SK-N-SH treated with all-trans-retinoic acid at 6 μM for 48 hours (cell line): ENCODE results near the gene HDDC2.

Source experiments
- ATAC-seq: fragments of 200-7000 bp; cut with Tn5 transposase; 3 replicates; pipeline ENCODE4 v1.9.1; 2020; ENCODE audit warnings: mild to moderate bottlenecking, moderate library complexity
- ARNTL ChIP-seq: fragments of 450-650 bp; formaldehyde crosslinking; IDR thresholded peaks from 2 replicates; pipeline ENCODE4 v1.5.0; 2020; ENCODE audit warnings: low read depth, mild to moderate bottlenecking, moderate library complexity, borderline replicate concordance
- BACH2 ChIP-seq: fragments of 250-450 bp; sonication (Bioruptor Pico); IDR thresholded peaks from 2 replicates; pipeline ENCODE4 v1.9.0; 2021; ENCODE audit warnings: mild to moderate bottlenecking, borderline replicate concordance
- CSDC2 ChIP-seq: fragments of 250-450 bp; sonication (Bioruptor Pico); IDR thresholded peaks from 2 replicates; pipeline ENCODE4 v1.5.0; 2020; ENCODE audit warnings: mild to moderate bottlenecking, moderate library complexity
- GLIS3 ChIP-seq: fragments of 250-450 bp; sonication (Bioruptor Pico); IDR thresholded peaks from 2 replicates; pipeline ENCODE4 v1.5.0; 2020; ENCODE audit warnings: mild to moderate bottlenecking, moderate library complexity
- OSR1 ChIP-seq: fragments of 250-450 bp; sonication (Bioruptor Pico); IDR thresholded peaks from 2 replicates; pipeline ENCODE4 v1.8.0; 2022; ENCODE audit warnings: moderate library complexity, mild to moderate bottlenecking, inconsistent platforms
- PPARA ChIP-seq: fragments of 250-450 bp; sonication (Bioruptor Pico); IDR thresholded peaks from 2 replicates; pipeline ENCODE4 v1.5.0; 2020; ENCODE audit warnings: mild to moderate bottlenecking, borderline replicate concordance
- SNAI2 ChIP-seq: fragments of 250-450 bp; sonication (Bioruptor Pico); IDR thresholded peaks from 2 replicates; pipeline ENCODE4 v1.5.0; 2020; ENCODE audit warnings: mild to moderate bottlenecking, moderate library complexity
- TCF4 ChIP-seq: fragments of 250-450 bp; sonication (Bioruptor Pico); IDR thresholded peaks from 2 replicates; pipeline ENCODE4 v1.8.0; 2021; ENCODE audit warnings: mild to moderate bottlenecking, moderate library complexity, borderline replicate concordance
- TOX ChIP-seq: fragments of 250-450 bp; sonication (Bioruptor Pico); IDR thresholded peaks from 2 replicates; pipeline ENCODE4 v1.8.0; 2021; ENCODE audit warnings: mild to moderate bottlenecking, moderate library complexity, borderline replicate concordance
- ZC3H10 ChIP-seq: fragments of 250-450 bp; sonication (Bioruptor Pico); IDR thresholded peaks from 2 replicates; pipeline ENCODE4 v1.5.1; 2021; ENCODE audit warnings: mild to moderate bottlenecking, moderate library complexity
- ZFP3 ChIP-seq: fragments of 250-450 bp; sonication (Bioruptor Pico); IDR thresholded peaks from 2 replicates; pipeline ENCODE4 v1.5.0; 2020; ENCODE audit warnings: mild to moderate bottlenecking, moderate library complexity
- ZFP30 ChIP-seq: fragments of 450-650 bp; formaldehyde crosslinking; IDR thresholded peaks from 2 replicates; pipeline ENCODE4 v1.5.0; 2022; ENCODE audit warnings: mild to moderate bottlenecking, moderate library complexity
- ZNF565 ChIP-seq: fragments of 450-650 bp; formaldehyde crosslinking; conservative IDR thresholded peaks from 2 replicates; pipeline ENCODE4 v1.5.0; 2020; ENCODE audit warnings: low read depth, mild to moderate bottlenecking, moderate library complexity
- ZNF8 ChIP-seq: fragments of 450-650 bp; formaldehyde crosslinking; IDR thresholded peaks from 2 replicates; pipeline ENCODE4 v1.5.0; 2020; ENCODE audit warnings: mild to moderate bottlenecking, moderate library complexity
- TF ChIP-seq, protein P1 (sequence below): fragments of 250-450 bp; sonication (Bioruptor Pico); IDR thresholded peaks from 2 replicates; pipeline ENCODE4 v1.8.0; 2020; ENCODE audit warnings: mild to moderate bottlenecking, moderate library complexity, borderline replicate concordance
- TF ChIP-seq, protein P2 (sequence below): fragments of 250-450 bp; sonication (Bioruptor Pico); IDR thresholded peaks from 2 replicates; pipeline ENCODE4 v1.8.0; 2021; ENCODE audit warnings: low read depth, mild to moderate bottlenecking, moderate library complexity, borderline replicate concordance
- TF ChIP-seq, protein P3 (sequence below): fragments of 250-450 bp; sonication (Bioruptor Pico); IDR thresholded peaks from 2 replicates; pipeline ENCODE4 v1.5.1; 2020; ENCODE audit warnings: low read depth, mild to moderate bottlenecking, moderate library complexity
- TF ChIP-seq, protein P4 (sequence below): fragments of 250-450 bp; sonication (Bioruptor Pico); IDR thresholded peaks from 2 replicates; pipeline ENCODE4 v1.5.0; 2020; ENCODE audit warnings: mild to moderate bottlenecking, moderate library complexity
- TF ChIP-seq, protein P5 (sequence below): fragments of 250-450 bp; sonication (Bioruptor Pico); IDR thresholded peaks from 2 replicates; pipeline ENCODE4 v1.5.1; 2021; ENCODE audit warnings: mild to moderate bottlenecking, moderate library complexity

HDDC2 gene

DNA sequence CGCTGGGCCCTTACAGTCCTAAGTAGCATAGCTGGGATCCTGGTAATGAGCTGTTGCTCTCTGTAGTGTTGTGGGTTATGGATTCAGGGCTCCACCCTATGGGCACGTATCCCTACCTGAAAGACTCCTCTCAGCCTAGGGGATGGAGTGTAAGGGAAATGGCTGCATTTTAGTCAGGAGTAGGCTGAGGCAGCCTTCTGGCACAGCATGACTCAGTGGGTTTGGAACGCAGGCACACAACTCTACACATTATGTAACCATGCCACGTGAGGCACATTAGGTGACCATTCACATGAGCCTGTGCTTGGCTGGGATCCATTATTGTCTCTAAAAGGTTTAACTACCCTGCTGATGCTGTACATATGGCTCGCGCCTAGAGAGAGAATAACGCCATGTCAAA is 27.8 kb downstream of the HDDC2 start:
- TF ChIP-seq BACH2 (CRISPR knock-in tag): no peak
- TF ChIP-seq, protein P1, sequence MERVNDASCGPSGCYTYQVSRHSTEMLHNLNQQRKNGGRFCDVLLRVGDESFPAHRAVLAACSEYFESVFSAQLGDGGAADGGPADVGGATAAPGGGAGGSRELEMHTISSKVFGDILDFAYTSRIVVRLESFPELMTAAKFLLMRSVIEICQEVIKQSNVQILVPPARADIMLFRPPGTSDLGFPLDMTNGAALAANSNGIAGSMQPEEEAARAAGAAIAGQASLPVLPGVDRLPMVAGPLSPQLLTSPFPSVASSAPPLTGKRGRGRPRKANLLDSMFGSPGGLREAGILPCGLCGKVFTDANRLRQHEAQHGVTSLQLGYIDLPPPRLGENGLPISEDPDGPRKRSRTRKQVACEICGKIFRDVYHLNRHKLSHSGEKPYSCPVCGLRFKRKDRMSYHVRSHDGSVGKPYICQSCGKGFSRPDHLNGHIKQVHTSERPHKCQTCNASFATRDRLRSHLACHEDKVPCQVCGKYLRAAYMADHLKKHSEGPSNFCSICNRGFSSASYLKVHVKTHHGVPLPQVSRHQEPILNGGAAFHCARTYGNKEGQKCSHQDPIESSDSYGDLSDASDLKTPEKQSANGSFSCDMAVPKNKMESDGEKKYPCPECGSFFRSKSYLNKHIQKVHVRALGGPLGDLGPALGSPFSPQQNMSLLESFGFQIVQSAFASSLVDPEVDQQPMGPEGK: no peak
- TF ChIP-seq GLIS3 (CRISPR knock-in tag): no peak
- no peak for TF ChIP-seq OSR1
- TF ChIP-seq, protein P2, sequence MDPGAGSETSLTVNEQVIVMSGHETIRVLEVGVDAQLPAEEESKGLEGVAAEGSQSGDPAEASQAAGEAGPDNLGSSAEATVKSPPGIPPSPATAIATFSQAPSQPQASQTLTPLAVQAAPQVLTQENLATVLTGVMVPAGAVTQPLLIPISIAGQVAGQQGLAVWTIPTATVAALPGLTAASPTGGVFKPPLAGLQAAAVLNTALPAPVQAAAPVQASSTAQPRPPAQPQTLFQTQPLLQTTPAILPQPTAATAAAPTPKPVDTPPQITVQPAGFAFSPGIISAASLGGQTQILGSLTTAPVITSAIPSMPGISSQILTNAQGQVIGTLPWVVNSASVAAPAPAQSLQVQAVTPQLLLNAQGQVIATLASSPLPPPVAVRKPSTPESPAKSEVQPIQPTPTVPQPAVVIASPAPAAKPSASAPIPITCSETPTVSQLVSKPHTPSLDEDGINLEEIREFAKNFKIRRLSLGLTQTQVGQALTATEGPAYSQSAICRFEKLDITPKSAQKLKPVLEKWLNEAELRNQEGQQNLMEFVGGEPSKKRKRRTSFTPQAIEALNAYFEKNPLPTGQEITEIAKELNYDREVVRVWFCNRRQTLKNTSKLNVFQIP (CRISPR knock-in tag): no peak
- no peak for TF ChIP-seq TCF4 (CRISPR knock-in tag)
- no peak for TF ChIP-seq PPARA (CRISPR knock-in tag)
- no peak for TF ChIP-seq SNAI2 (CRISPR knock-in tag)
- no peak for TF ChIP-seq ZFP3
- TF ChIP-seq ZNF565 (CRISPR knock-in tag): no peak
- TF ChIP-seq ZC3H10 (CRISPR knock-in tag): no peak
- no peak for TF ChIP-seq TOX
- TF ChIP-seq CSDC2: no peak
- no peak for TF ChIP-seq ARNTL (CRISPR knock-in tag)
- peak; percentile 59; the same call in 2 of the 3 replicates for ATAC-seq

DNA sequence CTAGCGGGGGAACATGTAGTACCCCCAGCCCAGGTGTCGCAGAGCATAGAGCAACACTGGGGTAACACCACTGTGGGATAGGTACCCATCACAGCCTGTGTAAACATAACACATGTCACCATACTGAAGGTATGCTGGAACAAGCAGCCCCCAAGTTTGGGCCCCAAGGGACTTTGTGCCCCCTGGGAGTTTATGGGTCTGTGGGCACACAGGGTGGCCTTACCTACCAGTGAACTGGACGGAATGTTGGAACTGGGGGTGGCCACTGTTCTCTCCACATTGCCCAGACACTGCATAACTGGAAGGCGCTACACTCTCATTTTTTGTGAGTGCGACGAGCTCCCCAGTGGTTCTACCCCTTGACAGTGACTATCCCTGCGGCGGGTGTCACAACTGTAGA is 28.5 kb downstream of the HDDC2 start:
- TF ChIP-seq TCF4 (CRISPR knock-in tag) (no peak), BACH2 (CRISPR knock-in tag) (no peak), ZC3H10 (CRISPR knock-in tag) (no peak)
- TF ChIP-seq, protein P1: no peak
- TF ChIP-seq, protein P2 (CRISPR knock-in tag): no peak
- ATAC-seq: no peak

DNA sequence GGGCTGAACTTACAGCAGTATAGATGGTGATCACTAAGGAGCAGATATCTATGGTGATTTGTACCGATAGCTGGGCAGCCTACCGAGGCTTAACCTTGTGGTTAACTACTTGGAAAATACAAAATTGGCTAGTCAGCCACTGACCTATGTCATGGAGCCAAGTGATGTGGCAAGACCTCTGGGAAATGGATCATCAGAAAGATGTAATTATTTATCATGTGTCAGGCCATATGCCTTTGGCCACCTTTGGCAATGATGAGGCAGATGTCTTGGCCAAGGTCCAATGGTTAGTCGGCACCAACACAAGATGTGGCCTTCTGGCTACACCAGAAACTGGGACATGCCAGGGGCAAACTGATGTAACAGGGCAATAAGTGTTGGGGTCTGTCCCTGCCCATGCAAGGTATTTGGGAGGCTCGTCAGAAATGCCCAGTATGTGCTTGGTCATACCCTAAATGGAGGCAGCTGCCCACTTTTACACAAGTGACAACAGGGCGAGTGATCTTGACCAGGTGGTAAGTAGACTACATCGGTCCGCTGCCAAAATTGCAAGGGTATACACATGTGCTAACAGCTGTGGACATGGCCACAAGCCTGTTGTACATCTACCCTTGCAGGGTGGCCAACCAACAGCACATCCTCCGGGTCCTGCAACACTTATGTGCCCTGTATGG is 30.1 kb downstream of the HDDC2 start:
- TF ChIP-seq, protein P2 (CRISPR knock-in tag): no peak
- TF ChIP-seq, protein P3, sequence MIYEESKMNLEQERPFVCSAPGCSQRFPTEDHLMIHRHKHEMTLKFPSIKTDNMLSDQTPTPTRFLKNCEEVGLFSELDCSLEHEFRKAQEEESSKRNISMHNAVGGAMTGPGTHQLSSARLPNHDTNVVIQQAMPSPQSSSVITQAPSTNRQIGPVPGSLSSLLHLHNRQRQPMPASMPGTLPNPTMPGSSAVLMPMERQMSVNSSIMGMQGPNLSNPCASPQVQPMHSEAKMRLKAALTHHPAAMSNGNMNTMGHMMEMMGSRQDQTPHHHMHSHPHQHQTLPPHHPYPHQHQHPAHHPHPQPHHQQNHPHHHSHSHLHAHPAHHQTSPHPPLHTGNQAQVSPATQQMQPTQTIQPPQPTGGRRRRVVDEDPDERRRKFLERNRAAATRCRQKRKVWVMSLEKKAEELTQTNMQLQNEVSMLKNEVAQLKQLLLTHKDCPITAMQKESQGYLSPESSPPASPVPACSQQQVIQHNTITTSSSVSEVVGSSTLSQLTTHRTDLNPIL: no peak
- TF ChIP-seq TCF4 (CRISPR knock-in tag) (no peak), ZC3H10 (CRISPR knock-in tag) (no peak), OSR1 (no peak), ZNF8 (no peak), ZFP3 (no peak), SNAI2 (CRISPR knock-in tag) (no peak), ZNF565 (CRISPR knock-in tag) (no peak), CSDC2 (no peak), ZFP30 (CRISPR knock-in tag) (no peak)
- TF ChIP-seq, protein P4, sequence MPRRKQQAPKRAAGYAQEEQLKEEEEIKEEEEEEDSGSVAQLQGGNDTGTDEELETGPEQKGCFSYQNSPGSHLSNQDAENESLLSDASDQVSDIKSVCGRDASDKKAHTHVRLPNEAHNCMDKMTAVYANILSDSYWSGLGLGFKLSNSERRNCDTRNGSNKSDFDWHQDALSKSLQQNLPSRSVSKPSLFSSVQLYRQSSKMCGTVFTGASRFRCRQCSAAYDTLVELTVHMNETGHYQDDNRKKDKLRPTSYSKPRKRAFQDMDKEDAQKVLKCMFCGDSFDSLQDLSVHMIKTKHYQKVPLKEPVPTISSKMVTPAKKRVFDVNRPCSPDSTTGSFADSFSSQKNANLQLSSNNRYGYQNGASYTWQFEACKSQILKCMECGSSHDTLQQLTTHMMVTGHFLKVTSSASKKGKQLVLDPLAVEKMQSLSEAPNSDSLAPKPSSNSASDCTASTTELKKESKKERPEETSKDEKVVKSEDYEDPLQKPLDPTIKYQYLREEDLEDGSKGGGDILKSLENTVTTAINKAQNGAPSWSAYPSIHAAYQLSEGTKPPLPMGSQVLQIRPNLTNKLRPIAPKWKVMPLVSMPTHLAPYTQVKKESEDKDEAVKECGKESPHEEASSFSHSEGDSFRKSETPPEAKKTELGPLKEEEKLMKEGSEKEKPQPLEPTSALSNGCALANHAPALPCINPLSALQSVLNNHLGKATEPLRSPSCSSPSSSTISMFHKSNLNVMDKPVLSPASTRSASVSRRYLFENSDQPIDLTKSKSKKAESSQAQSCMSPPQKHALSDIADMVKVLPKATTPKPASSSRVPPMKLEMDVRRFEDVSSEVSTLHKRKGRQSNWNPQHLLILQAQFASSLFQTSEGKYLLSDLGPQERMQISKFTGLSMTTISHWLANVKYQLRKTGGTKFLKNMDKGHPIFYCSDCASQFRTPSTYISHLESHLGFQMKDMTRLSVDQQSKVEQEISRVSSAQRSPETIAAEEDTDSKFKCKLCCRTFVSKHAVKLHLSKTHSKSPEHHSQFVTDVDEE (CRISPR knock-in tag): no peak
- TF ChIP-seq, protein P5, sequence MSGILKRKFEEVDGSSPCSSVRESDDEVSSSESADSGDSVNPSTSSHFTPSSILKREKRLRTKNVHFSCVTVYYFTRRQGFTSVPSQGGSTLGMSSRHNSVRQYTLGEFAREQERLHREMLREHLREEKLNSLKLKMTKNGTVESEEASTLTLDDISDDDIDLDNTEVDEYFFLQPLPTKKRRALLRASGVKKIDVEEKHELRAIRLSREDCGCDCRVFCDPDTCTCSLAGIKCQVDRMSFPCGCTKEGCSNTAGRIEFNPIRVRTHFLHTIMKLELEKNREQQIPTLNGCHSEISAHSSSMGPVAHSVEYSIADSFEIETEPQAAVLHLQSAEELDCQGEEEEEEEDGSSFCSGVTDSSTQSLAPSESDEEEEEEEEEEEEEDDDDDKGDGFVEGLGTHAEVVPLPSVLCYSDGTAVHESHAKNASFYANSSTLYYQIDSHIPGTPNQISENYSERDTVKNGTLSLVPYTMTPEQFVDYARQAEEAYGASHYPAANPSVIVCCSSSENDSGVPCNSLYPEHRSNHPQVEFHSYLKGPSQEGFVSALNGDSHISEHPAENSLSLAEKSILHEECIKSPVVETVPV: no peak
- no peak for ATAC-seq
